K562 (cell line): ENCODE measurements around the gene ENOSF1. TPM values are rescaled to one million over a fixed set of nuclear protein-coding genes. Genes with fewer than 3 reads are reported as not detected.

ENCODE experiments used
- ATAC-seq: fragments of 200-7000 bp; cut with Tn5 transposase; 3 replicates; pipeline ENCODE4 v1.9.1; 2020; ENCODE audit warnings: moderate library complexity
- BruUV-seq: library from RNA; stranded (reverse); fragments of 400-500 nt; replicated peaks from 2 replicates; lab custom pipeline; 2021; lab: Mats Ljungman, UMichigan
- CTCF ChIA-PET: fragments of 300-600 bp; formaldehyde crosslinking; extraction: SDS; loops from one replicate; lab custom pipeline; 2021; ENCODE audit warnings: low intra/inter-chr PET ratio; lab: Yijun Ruan, JAX
- POLR2A ChIA-PET: fragments of 300-600, 350-650 bp; sonication (Branson Sonifier 250); formaldehyde crosslinking; extraction: SDS; loops from one replicate; lab custom pipeline; 2021; ENCODE audit warnings: antibody characterized with exemption, inconsistent platforms; lab: Yijun Ruan, JAX
- DNase-seq, 4 experiments: peaks; one replicate each; pipeline versions ENCODE4 v3.0.0 to v3.0.0-alpha.2; 2011 to 2018; ENCODE audit warnings: low spot score in 3 of 4, mixed read lengths in 3 of 4; ENCODE audit errors: extremely low read depth in 1 of 4
- FAIRE-seq: peaks from 2 replicates; lab custom pipeline; 2011; peaks lifted over from hg19 to GRCh38; lab: Jason Lieb, UNC
- H2AFZ ChIP-seq: 2 replicates; pipeline ENCODE4 v1.6.0; 2011; ENCODE audit warnings: low read depth, low read length, control low read depth, inconsistent platforms
- H3K27ac ChIP-seq: fragments of 200-600 bp; 3 replicates; pipeline ENCODE4 v1.8.0; 2011; ENCODE audit warnings: low read depth, mild to moderate bottlenecking, control low read depth, inconsistent platforms, low read length, moderate library complexity, mixed read lengths; ENCODE audit errors: extremely low read depth
- H3K27me3 ChIP-seq, 2 experiments: fragments of 300-600 bp in 1 of 2; 2 replicates in 1 of 2; 3 replicates in 1 of 2; pipeline versions ENCODE4 v1.6.0 to v1.8.0; 2011; ENCODE audit warnings: inconsistent platforms in 2 of 2, low read length in 2 of 2, mild to moderate bottlenecking in 1 of 2, mixed read lengths in 1 of 2, moderate library complexity in 1 of 2; ENCODE audit not compliant: control insufficient read depth in 2 of 2, insufficient read depth in 2 of 2
- H3K36me3 ChIP-seq: fragments of 300-600 bp; 3 replicates; pipeline ENCODE4 v1.8.0; 2011; ENCODE audit warnings: mild to moderate bottlenecking, low read length, inconsistent platforms; ENCODE audit not compliant: control insufficient read depth, insufficient read depth
- H3K4me1 ChIP-seq, 2 experiments: fragments of 200-600 bp in 1 of 2; replicated peaks in 1 of 2; 2 replicates in 1 of 2; 3 replicates in 1 of 2; pipeline versions ENCODE4 v1.5.1 to v1.8.0; 2011; ENCODE audit warnings: inconsistent platforms in 2 of 2, low read length in 2 of 2, mild to moderate bottlenecking in 1 of 2, mixed read lengths in 1 of 2, moderate library complexity in 1 of 2; ENCODE audit not compliant: control insufficient read depth in 2 of 2, insufficient read depth in 2 of 2
- H3K4me2 ChIP-seq: 2 replicates; pipeline ENCODE4 v1.6.1; 2011; ENCODE audit warnings: low read length, control low read depth, inconsistent platforms, mixed read lengths; ENCODE audit not compliant: insufficient read depth
- H3K4me3 ChIP-seq: fragments of 200-600 bp; sonication (generic), shearing (Covaris generic); 2 replicates; pipeline ENCODE4 v1.5.1; 2016; ENCODE audit warnings: control low read depth, inconsistent platforms
- H3K79me2 ChIP-seq: fragments of 200-600 bp; 3 replicates; pipeline ENCODE4 v1.8.0; 2011; ENCODE audit warnings: low read length, inconsistent platforms; ENCODE audit not compliant: control insufficient read depth, insufficient read depth
- H3K9ac ChIP-seq, 2 experiments: 2 replicates each; pipeline versions ENCODE4 v1.6.0 to v1.6.1; 2011; ENCODE audit warnings: low read depth in 2 of 2, low read length in 2 of 2, control low read depth in 1 of 2, inconsistent platforms in 1 of 2, mild to moderate bottlenecking in 1 of 2, mixed read lengths in 1 of 2; ENCODE audit not compliant: insufficient read depth in 1 of 2
- H3K9me1 ChIP-seq: one replicate; pipeline ENCODE4 v1.6.0; 2011; ENCODE audit warnings: inconsistent platforms, mild to moderate bottlenecking, low read length, moderate library complexity; ENCODE audit not compliant: control insufficient read depth, insufficient read depth
- H3K9me3 ChIP-seq: replicated peaks from 2 replicates; pipeline ENCODE4 v1.5.1; 2011; ENCODE audit warnings: low read depth, low read length, inconsistent platforms; ENCODE audit not compliant: control insufficient read depth, insufficient read depth
- H4K20me1 ChIP-seq: replicated peaks from 2 replicates; pipeline ENCODE4 v1.6.1; 2011; ENCODE audit warnings: low read length, inconsistent platforms, mixed read lengths; ENCODE audit not compliant: control insufficient read depth, insufficient read depth
- ASH1L ChIP-seq: fragments of 450-650 bp; IDR thresholded peaks from 2 replicates; pipeline ENCODE4 v1.6.1; 2018; ENCODE audit warnings: borderline replicate concordance, mild to moderate bottlenecking, low read depth; ENCODE audit not compliant: partially characterized antibody
- ATF2 ChIP-seq: sonication (generic); formaldehyde crosslinking; IDR thresholded peaks from 2 replicates; pipeline ENCODE4 v1.8.1; 2022; ENCODE audit warnings: missing genetic modification reagents
- CREB1 ChIP-seq, 2 experiments: sonication (generic) in 1 of 2; formaldehyde crosslinking in 1 of 2; IDR thresholded peaks; 2 replicates each; pipeline versions ENCODE4 v1.6.1 to v1.8.0; 2012 to 2022; ENCODE audit warnings: inconsistent platforms in 1 of 2, mild to moderate bottlenecking in 1 of 2, missing genetic modification reagents in 1 of 2, moderate library complexity in 1 of 2
- GMEB1 ChIP-seq: fragments of 250-450 bp; sonication (Bioruptor Pico); IDR thresholded peaks from 2 replicates; pipeline ENCODE4 v1.4.0; 2020; ENCODE audit warnings: mild to moderate bottlenecking
- HDAC2 ChIP-seq: fragments of 450-650 bp; IDR thresholded peaks from 2 replicates; pipeline ENCODE4 v1.6.1; 2016; ENCODE audit warnings: mild to moderate bottlenecking
- HDAC3 ChIP-seq: fragments of 450-650 bp; IDR thresholded peaks from 2 replicates; pipeline ENCODE4 v1.6.1; 2018; ENCODE audit warnings: borderline replicate concordance, mild to moderate bottlenecking, moderate library complexity; ENCODE audit not compliant: partially characterized antibody
- HMG20B ChIP-seq: fragments of 250-450 bp; sonication (Bioruptor Pico); IDR thresholded peaks from 2 replicates; pipeline ENCODE4 v1.5.0; 2021; ENCODE audit warnings: mild to moderate bottlenecking
- KLF16 ChIP-seq: IDR thresholded peaks from 2 replicates; pipeline ENCODE4 v1.6.1; 2016; ENCODE audit warnings: antibody characterized with exemption
- NONO ChIP-seq, 2 experiments: fragments of 200-400 bp in 1 of 2; fragments of 450-650 bp in 1 of 2; formaldehyde crosslinking in 1 of 2; IDR thresholded peaks; 2 replicates each; pipeline ENCODE4 v1.6.1; 2017; ENCODE audit warnings: low read depth in 2 of 2, mild to moderate bottlenecking in 2 of 2, moderate library complexity in 2 of 2, low read length in 1 of 2
- RAD21 ChIP-seq, 2 experiments: fragments of 250-450 bp in 1 of 2; fragments of 450-650 bp in 1 of 2; sonication (Bioruptor Pico) in 1 of 2; formaldehyde crosslinking in 1 of 2; IDR thresholded peaks in 1 of 2; conservative IDR thresholded peaks in 1 of 2; 2 replicates each; pipeline versions ENCODE4 v1.4.0 to v1.8.0; 2020 to 2022; ENCODE audit warnings: mild to moderate bottlenecking in 2 of 2, moderate library complexity in 1 of 2
- TBL1XR1 ChIP-seq, 2 experiments: IDR thresholded peaks; 2 replicates each; pipeline ENCODE4 v1.6.1; 2012; ENCODE audit warnings: improper control_type of control experiment in 2 of 2, low read length in 2 of 2, mild to moderate bottlenecking in 1 of 2
- ZFPM2 ChIP-seq: fragments of 250-450 bp; sonication (Bioruptor Pico); IDR thresholded peaks from 2 replicates; pipeline ENCODE4 v1.5.1; 2022; ENCODE audit warnings: mild to moderate bottlenecking
- ZNF134 ChIP-seq: fragments of 250-450 bp; sonication (Bioruptor Pico); conservative IDR thresholded peaks from 2 replicates; pipeline ENCODE4 v1.4.0; 2020
- ZNF408 ChIP-seq: fragments of 250-450 bp; sonication (Bioruptor Pico); IDR thresholded peaks from 2 replicates; pipeline ENCODE4 v1.4.0; 2020; ENCODE audit warnings: low read depth, mild to moderate bottlenecking, moderate library complexity
- WGBS: fragments of 100-300 bp; shearing (Covaris generic); methylation state at CpG from one replicate; pipeline ENCODE4 v1.1.6; 2016; ENCODE audit warnings: low coverage, mixed read lengths; ENCODE audit not compliant: insufficient coverage; ENCODE audit errors: missing lambda C conversion rate; 5-methylcytosine and 5-hydroxymethylcytosine counted together
- in situ Hi-C: fragments of 300-500 bp; cut with MboI; formaldehyde crosslinking; loops from 4 replicates; pipeline ENCODE4 v1.15.0; 2018; ENCODE audit warnings: inconsistent platforms, mixed read lengths
- intact Hi-C: fragments of 100-400 bp; cut with micrococcal nuclease; formaldehyde crosslinking; loops from 2 replicates; pipeline ENCODE4 v1.14.2; 2022
- polyA plus RNA-seq, 8 experiments: library from polyadenylated mRNA; depleted of rRNA in 4 of 8; stranded (reverse) in 5 of 8; unstranded in 3 of 8; fragments of >200 nt; fragmentation: Nextera tagmentation in 2 of 8; fragmentation: Illumina TruSeq in 1 of 8; extraction: Ambion mirVana in 2 of 8; extraction: Trizol in 1 of 8; gene quantifications; 2 replicates each; pipeline versions ENCODE4 v1.2.1 to v1.2.3, GENCODE V29; 2011 to 2014; ENCODE audit warnings: inconsistent platforms in 1 of 8, missing spikeins in 1 of 8
- total RNA-seq, 7 experiments: library from RNA; depleted of rRNA in 6 of 7; stranded (reverse); fragments of >200 nt in 6 of 7; fragmentation: Illumina TruSeq in 2 of 7; extraction: Trizol in 2 of 7; gene quantifications; 2 replicates each; pipeline versions ENCODE4 v1.2.1 to v1.2.3, GENCODE V29; 2011 to 2021; ENCODE audit warnings: low replicate concordance in 1 of 7
- TF ChIP-seq, protein P1 (sequence below): fragments of 250-450 bp; sonication (Bioruptor Pico); IDR thresholded peaks from 2 replicates; pipeline ENCODE4 v1.8.0; 2021; ENCODE audit warnings: moderate library complexity, mild to moderate bottlenecking, inconsistent platforms

Gene ENOSF1
- total and polyA plus RNA-seq, 9 of the 15 experiments (the other 6 are each of a cell fraction or from before 2014, with no cell fraction given) = 15.5 to 66.4 (median 46.5) TPM

DNA sequence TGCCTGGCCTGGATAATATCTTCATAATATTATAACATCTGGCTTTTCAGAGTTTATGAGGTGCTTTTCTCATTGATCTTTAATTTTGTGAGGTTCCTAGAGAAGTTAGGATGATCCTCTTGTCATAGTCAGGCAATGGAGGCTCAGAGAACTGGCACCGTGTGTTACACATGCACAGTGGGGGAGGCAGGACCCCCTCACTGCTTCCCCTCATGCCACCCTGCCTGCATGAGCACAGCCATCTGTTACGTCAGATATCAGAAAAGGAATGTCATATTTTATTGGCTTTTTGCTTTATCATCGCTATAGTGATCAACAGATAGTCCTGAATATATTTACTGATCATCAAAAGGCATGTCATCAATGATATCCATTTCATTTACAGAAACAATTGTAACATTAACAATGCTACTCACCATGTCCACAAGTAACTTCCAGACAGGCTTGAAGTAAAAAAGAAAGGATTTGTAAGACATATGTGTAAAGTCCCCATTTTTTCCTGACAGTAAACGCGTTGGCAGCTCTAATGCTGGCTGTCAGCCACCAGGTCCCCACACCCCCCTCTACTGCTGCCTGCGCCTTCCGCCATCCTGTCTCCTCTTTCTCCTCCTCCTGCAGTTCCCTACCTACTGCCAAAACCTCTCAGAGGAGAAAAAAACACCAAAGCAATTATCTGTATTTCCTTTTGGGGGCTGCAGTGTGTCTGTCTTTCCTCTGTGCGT, 18.8 kb downstream of the ENOSF1 start (continued):
- TF ChIP-seq ZNF408 (no peak), ZNF134 (CRISPR knock-in tag) (no peak), ZFPM2 (CRISPR knock-in tag) (no peak)
- TF ChIP-seq, all 486 proteins: peak for 0

DNA sequence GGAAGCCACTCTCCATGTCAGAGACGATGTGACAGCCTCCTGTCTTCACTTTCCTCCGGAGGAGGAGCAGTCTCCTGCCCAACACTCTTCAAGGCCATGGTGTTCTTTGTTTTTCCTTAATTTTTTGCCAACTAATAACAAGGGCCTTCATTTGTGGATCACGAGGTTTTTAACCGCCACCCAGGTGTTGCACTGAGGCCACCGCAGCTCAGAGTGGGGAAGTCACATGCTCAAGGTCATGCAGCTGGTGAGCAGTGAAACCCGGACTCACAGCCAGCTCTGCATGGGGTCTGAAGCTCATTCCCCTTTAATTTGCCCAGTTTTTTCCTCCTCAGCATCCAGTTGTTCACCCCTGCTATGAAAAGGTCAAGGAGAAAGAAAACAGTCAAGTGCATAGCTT, 19.6 kb downstream of the ENOSF1 start:
- Histone ChIP-seq H3K79me2 (no peaks in the 10 kb centered on the region; the same call in 2 of the 3 replicates), H3K27me3 (no peaks in the 10 kb centered on the region), H4K20me1 (no peaks in the 10 kb centered on the region), H3K9me3 (no peaks in the 10 kb centered on the region), H3K4me2 (no peak overlapping the region), H3K4me1 (no peaks in the 10 kb centered on the region), H3K9ac (no peak overlapping the region), H3K27ac (no peak overlapping the region), H3K9me1 (no peaks in the 10 kb centered on the region), H3K4me3 (no peak overlapping the region), H2AFZ (no peak overlapping the region), H3K36me3 (peaks cover 83% of the 10 kb centered on the region)
- no peak for DNase-seq
- CTCF ChIA-PET = no interaction called here
- no peak for FAIRE-seq
- 69% methylated on average over 6 of the region's 6 CpGs for WGBS
- ATAC-seq = no peak
- POLR2A ChIA-PET = interaction anchor here (0.7 to 1.9 kb wide), 9 partner anchors 8 to 431 kb away, joined by 3 to 9 read pairs (median 3); partner anchors contain the start of gene ENOSF1
- intact Hi-C loops (no loop called here), in situ Hi-C loops (no loop called here)
- BruUV-seq = TSS peak; percentile 28
- TF ChIP-seq ASH1L (no peak), GMEB1 (no peak), HMG20B (no peak), CREB1 (IDR thresholded peaks at IDR 0.05) (no peak), CREB1 (CRISPR knock-in tag; IDR thresholded peaks at IDR 0.05) (no peak), NONO (IDR thresholded peaks at IDR 0.05; ENCODE audit: low read depth in 2 of 2, low read length in 1 of 2) (no peak), HDAC3 (no peak), KLF16 (no peak), ATF2 (CRISPR knock-in tag) (no peak), HDAC2 (no peak), TBL1XR1 (IDR thresholded peaks at IDR 0.05; ENCODE audit: low read length in 2 of 2) (no peak), RAD21 (CRISPR knock-in tag; conservative IDR thresholded peaks at IDR 0.05 in 1 of 2, IDR thresholded peaks at IDR 0.05 in 1 of 2) (no peak)
- TF ChIP-seq, protein P1, sequence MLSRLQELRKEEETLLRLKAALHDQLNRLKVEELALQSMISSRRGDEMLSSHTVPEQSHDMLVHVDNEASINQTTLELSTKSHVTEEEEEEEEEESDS (CRISPR knock-in tag) = no peak
